Measurements from ENCODE around the gene HSD17B11.

GRCh38 chr4:87405211-87405820, 14.3 kb upstream of the HSD17B11 start:
- no peak for TF ChIP-seq CTCF (tag by site-specific recombination; IDR thresholded peaks at IDR 0.05)
- TF ChIP-seq SALL2 (tag by site-specific recombination; IDR thresholded peaks at IDR 0.05; ENCODE audit: borderline replicate concordance), result no peak
- no peak for TF ChIP-seq ZNF302 (tag by site-specific recombination; IDR thresholded peaks at IDR 0.05; ENCODE audit: low read depth)
- TF ChIP-seq KLF10 (tag by site-specific recombination; IDR thresholded peaks at IDR 0.05), result no peak
- TF ChIP-seq ZNF701 (tag by site-specific recombination; IDR thresholded peaks at IDR 0.05), result no peak
- TF ChIP-seq ZNF426 (tag by site-specific recombination; IDR thresholded peaks at IDR 0.05), result no peak
- no peak for TF ChIP-seq TCF7L2 (IDR thresholded peaks at IDR 0.05; ENCODE audit: borderline replicate concordance, low read depth, low read length)

All from HEK293 (cell line).